Renal cortex interstitium (tissue), 11 donors: ENCODE measurements around the gene TSPAN12. TPM values are rescaled to one million over a fixed set of nuclear protein-coding genes. Genes with fewer than 3 reads are reported as not detected.

Experiments
- DNase-seq, 11 donors: peaks; one replicate each; pipeline ENCODE4 v3.0.0-alpha.2; 2013; ENCODE audit warnings: low read depth in 9 of 11, low spot score in 4 of 11; ENCODE audit errors: extremely low read depth in 1 of 11
- polyA plus RNA-seq, 3 donors: library from polyadenylated mRNA; unstranded; fragments of 120-200 nt; gene quantifications; one replicate each; pipeline ENCODE4 v1.2.1, GENCODE V29; 2013; ENCODE audit not compliant: insufficient read length in 3 of 3

The TSPAN12 gene
- polyA plus RNA-seq, 3 donors, result 148 to 176 (median 169) TPM

- no peak for DNase-seq
Observed at GRCh38 chr7:120862987-120863590, 5.1 kb upstream of the TSPAN12 start.

- DNase-seq, result no peak
Observed at GRCh38 chr7:120860156-120860555, 2.2 kb upstream of the TSPAN12 start.

- no peak for DNase-seq
Observed at GRCh38 chr7:120859459-120859858, 1.5 kb upstream of the TSPAN12 start.

GRCh38 chr7:120856621-120857352 is 1.2 kb downstream of the TSPAN12 start:
- DNase-seq, result peak in 9 of 11 donors; percentile 40 to 64 (median 52)

GRCh38 chr7:120856198-120856597 is 1.7 kb downstream of the TSPAN12 start:
- DNase-seq, result no peak

GRCh38 chr7:120852700-120853099 is 5.2 kb downstream of the TSPAN12 start:
- DNase-seq, result no peak

GRCh38 chr7:120843109-120843508 is 14.8 kb downstream of the TSPAN12 start:
- no peak for DNase-seq

- peak in 1 of 11 donors; percentile 41 for DNase-seq
Observed at GRCh38 chr7:120842121-120842621, 15.8 kb downstream of the TSPAN12 start.

GRCh38 chr7:120841608-120842007 is 16.3 kb downstream of the TSPAN12 start:
- no peak for DNase-seq

GRCh38 chr7:120838281-120838682 is 19.7 kb downstream of the TSPAN12 start:
- no peak for DNase-seq

- peak in 1 of 11 donors; percentile 36 for DNase-seq
Observed at GRCh38 chr7:120837599-120837998, 20.3 kb downstream of the TSPAN12 start.

- DNase-seq, result no peak
Observed at GRCh38 chr7:120836556-120837115, 21.3 kb downstream of the TSPAN12 start.

- no peak for DNase-seq
Observed at GRCh38 chr7:120834726-120835125, 23.2 kb downstream of the TSPAN12 start.

GRCh38 chr7:120833546-120833945 is 24.4 kb downstream of the TSPAN12 start:
- no peak for DNase-seq

- no peak for DNase-seq
Observed at GRCh38 chr7:120832803-120833202, 25.1 kb downstream of the TSPAN12 start.

- no peak for DNase-seq
Observed at GRCh38 chr7:120831260-120831659, 26.7 kb downstream of the TSPAN12 start.

GRCh38 chr7:120829487-120829886 is 28.5 kb downstream of the TSPAN12 start:
- DNase-seq, result no peak

- DNase-seq, result no peak
Observed at GRCh38 chr7:120828528-120828927, 29.4 kb downstream of the TSPAN12 start.

- no peak for DNase-seq
Observed at GRCh38 chr7:120827371-120828118, 30.4 kb downstream of the TSPAN12 start.

- no peak for DNase-seq
Observed at GRCh38 chr7:120825576-120825975, 32.4 kb downstream of the TSPAN12 start.
